Measurements from ENCODE around the gene SSPN.

GRCh38 chr12:26149968-26150500 is 45.3 kb upstream of the SSPN start:
- TF ChIP-seq, protein P1, sequence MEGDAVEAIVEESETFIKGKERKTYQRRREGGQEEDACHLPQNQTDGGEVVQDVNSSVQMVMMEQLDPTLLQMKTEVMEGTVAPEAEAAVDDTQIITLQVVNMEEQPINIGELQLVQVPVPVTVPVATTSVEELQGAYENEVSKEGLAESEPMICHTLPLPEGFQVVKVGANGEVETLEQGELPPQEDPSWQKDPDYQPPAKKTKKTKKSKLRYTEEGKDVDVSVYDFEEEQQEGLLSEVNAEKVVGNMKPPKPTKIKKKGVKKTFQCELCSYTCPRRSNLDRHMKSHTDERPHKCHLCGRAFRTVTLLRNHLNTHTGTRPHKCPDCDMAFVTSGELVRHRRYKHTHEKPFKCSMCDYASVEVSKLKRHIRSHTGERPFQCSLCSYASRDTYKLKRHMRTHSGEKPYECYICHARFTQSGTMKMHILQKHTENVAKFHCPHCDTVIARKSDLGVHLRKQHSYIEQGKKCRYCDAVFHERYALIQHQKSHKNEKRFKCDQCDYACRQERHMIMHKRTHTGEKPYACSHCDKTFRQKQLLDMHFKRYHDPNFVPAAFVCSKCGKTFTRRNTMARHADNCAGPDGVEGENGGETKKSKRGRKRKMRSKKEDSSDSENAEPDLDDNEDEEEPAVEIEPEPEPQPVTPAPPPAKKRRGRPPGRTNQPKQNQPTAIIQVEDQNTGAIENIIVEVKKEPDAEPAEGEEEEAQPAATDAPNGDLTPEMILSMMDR (IDR thresholded peaks at IDR 0.05; ENCODE audit: insufficient read depth, low read depth, low read length): no peak
- TF ChIP-seq EZH2 (IDR thresholded peaks at IDR 0.05; ENCODE audit: insufficient read depth, low read length): no peak
